G401.6 (cell line): ENCODE data around the gene ASTN2.

Experiments
- FAIRE-seq: peaks from 2 replicates; lab custom pipeline; 2012; peaks lifted over from hg19 to GRCh38; lab: Jason Lieb, UNC

Gene ASTN2

DNA sequence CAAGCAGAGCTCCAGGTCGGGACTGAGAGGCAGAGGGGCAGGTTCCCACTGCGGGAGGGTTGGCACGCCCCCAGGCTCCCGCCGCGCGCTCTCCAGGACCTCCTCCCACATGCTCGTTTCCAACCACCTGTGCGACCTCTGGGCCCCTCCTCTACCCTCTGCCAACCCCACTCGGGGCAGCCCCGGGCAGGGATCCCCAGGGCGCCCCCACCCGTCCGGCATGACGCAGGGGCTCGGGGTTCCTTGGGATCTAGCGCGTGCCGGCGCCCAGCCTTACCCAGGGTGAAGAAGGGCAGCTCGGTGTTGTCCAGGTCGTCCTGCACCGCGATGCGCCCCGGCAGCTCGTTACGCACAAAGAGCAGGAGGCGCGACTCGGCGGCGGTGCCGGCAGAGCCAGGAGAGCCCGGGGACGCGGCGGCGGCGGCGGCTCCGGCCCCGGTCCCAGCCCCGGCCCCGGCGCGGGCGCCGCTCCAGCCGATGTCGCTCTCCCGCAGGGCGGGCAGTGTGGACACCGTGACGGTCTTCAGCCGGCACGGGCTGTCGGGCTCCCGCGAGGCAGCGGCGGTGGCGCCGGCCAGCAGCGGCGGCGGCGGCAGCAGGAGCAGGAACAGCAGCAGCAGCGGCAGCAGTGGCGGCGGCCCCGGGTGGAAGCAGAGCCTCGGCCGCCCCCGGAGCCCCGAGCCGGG lies 494 bp downstream of the ASTN2 start:
- FAIRE-seq: no peak

DNA sequence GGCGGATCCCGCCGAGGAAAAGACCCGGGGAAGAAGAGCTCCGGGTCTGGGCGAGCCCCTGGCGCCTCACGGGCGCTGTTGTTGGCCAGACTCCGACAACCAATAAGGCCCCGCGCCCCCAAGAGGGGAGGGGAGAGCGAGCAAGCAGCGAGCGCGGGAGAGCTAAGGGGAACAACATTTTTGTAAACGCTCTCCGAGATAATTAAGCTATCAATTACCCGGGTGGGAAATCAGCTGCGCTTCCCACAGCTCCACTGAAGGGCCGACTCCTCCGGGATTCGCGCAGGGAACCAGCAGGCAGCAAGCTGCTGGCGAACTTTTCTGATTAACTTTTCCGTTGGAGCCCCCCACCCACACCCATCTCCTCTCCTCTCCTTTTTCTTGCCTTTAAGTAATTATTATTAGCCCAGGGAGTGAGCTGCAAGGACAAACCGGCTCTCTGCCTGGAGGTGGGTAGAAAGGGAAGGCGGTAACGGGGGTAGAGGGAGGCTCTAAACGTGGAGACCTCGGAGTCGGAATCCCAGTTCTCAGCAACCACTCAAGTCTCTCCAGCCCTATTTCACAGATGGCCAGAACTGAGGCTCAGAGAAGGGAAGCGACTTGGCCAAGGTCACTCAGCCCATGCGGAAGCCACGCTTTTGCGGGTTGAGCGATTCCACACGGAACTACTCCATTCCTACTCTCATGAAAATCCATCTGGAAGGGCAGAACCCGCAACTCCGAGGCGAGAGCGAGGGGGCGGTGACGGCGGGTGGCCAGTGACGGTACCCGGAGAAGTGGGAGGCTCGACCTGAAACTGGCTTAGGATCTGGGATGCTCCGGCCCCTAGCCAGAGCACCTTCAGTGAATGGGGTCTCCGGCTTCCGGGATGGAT lies 1.3 kb downstream of the ASTN2 start:
- no peak for FAIRE-seq

DNA sequence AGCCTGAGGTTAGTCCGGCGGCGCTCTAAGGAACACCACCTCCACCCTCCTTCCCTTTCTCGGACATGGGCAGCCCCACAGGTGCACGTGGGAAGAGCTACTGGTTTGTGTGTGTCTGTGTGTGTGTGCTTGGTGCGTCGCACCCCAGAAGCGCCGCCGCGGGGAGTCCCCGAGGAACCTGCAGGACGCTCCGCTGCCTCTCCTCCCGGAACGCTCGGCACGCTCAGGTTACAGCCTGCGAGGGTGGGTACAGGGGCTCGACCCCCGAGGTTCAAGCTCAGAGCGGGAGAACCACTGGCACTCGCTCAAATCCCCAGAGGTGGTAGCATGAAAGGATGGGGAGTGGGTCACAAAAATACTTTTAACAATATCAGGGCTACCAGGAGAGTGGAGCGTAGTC lies 2.0 kb downstream of the ASTN2 start:
- no peak for FAIRE-seq

DNA sequence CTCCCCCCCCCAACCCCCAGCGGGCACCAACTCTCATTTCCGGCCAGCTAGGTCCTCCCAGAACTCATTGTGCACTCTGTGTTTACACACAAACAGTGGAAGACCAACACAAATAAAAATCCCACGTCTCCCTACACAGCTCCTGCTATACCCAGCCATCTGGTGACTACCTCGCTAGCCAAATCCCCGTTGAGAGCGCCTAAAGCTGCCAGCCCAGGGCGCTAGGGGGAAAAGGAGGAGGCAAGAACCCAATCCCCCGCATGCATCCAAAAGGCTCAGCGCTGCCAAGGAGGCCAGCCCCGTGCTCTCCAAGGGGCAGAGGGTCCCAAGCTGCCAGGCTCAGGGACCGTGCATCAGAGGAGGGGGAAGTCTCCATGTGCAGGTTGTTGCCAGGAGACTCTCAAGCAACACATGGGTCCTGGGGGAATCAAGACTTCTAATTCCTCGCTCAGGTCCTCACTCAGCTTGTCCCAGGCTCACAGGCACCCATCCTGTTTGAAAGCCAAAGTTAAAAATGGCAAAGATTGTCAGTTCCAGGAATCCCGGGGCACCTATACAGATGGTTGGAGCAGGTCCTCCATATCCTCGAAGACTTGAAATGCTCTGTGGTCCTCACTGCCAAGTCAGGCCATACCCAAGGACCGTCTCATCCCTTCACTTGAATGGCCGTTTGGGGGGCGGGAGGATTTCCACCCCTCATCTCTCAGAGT lies 2.7 kb downstream of the ASTN2 start:
- FAIRE-seq: no peak

DNA sequence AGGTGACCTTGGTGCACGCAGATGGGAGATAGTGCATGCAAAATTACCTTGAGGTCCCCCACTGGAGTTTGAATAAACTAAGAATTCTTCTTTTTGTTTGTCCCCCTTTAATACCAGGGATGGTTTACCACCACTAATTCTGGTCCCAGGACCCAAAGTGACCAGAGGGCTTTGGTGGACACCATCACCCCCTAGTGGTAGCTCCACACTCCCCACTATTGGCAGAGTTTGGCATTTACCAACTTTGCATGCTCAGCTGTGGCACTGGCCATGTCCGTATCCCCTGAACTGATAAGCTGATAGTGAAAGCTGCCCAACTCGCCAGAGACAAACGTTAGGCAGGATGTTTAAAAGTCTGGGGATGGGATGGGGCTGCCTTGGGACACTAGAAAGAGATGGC lies 3.3 kb downstream of the ASTN2 start:
- FAIRE-seq: no peak

DNA sequence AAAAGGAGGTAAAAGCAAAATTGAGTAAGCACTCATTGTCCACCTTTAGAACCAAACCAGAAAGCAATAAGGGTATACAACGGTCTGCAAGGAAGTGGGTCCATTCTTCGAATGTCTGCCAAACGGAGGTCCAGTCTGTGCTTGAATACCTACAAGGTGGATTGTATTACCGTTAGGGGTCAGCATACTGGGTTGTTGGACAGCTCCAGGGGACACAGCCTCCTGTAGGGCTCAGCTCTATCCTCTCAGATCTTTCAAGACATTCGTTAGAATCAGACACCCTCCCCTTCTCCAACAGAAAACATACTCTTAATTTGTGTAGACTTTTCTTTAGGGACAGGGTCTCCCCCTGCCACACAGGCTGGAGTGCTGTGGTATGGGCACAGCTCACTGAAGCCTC lies 5.5 kb downstream of the ASTN2 start:
- no peak for FAIRE-seq

DNA sequence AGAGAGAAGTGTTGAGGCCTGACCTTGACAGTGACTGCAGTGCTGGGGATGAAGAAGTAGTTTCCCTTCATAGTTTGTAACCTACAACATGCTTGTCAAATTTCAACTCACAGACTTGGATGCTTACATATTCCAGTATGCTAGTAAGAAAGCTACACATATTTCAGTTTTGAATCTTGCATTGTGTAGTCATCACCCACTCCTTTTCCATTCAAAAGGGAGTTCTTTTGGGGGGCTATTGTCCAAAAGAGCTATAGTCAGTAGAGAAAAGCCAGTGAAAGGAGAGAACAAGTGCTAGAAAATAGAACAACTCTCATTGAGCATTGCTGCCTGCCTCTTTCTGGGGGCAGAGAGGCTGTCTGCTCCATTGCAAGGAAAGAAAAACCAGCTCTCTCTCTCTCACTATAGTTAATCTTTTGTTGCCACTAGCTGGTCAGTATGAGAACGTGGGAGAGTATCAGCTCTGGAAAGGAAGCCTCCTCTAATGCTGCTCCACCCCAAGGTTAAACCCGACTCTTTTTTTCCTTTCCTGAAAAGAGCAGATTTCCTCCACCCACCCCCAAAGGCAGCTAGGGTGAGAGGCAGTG lies 7.3 kb downstream of the ASTN2 start:
- FAIRE-seq: no peak

DNA sequence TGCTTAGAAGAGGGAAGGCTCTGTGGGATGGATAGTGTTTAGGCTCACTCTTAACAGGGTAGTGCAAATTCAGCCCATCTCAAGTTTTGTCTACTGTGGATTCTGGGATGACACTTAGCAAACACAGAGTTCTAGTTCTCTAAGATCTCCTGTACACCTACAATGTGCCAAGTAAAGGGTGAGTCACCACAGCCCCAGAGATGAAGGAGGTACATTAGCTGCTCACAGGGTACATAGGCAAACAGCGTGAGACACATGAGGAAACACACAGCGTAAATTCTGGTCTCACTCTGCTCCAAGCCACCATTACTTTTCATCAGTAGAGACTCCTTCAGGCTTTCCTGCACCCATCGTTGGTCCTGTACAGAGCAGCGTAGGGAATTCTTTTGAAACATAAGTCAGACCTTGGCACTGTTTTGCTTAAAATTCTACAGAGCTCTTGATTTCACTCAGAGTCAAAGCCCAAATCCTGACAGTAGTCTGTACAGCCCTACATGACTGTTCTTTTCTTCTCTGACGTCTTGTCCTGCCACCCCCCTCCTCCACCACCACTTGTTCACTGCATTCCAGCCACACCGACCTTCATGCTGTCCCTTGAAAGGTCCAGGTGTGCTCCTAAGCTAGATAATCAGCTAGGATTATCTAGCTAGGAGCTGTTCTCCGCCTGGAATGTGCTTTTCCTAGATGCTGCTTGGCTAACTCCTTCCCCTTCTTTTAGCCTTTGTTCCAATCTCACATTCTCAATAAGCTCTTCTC lies 8.7 kb downstream of the ASTN2 start:
- FAIRE-seq: no peak

DNA sequence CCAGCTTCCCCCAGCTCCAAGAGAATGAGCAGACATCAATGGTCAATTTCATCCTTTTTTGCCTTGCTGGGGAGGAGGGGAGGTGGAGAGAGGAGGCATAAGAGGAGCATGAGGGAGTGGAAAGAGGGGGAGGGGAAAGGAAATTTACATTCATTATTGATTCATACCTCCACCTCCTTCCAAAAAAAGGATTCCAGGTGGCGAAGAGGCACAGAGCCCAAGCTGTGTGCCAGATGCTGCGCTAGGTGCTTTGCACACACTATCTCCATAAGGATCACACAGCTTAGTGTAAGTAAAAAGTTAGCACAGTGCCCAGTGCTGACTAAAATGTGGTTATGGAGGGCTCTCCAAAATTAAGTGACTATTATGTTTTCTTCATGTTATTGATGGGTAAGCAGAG lies 11.0 kb downstream of the ASTN2 start:
- no peak for FAIRE-seq

DNA sequence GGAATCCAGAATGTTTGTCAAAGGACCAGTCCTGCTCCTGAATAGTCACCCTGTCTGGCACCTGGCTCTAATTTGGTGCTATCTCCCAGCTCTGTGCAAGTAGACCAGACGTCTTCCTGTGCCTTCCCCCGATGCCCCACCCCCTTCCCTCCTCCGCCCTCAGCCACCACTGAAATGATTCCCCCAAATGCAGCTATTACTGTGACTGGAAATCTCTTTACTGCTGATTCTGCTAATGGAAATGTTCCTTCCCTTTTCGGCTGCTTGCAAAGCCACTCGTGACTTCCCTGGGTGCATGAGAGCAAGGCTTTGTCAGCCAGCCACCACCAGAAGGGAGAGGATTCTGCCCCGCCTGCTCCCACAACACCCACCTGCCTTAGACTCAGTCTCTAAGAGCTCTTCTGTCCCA lies 11.4 kb downstream of the ASTN2 start:
- FAIRE-seq: no peak

DNA sequence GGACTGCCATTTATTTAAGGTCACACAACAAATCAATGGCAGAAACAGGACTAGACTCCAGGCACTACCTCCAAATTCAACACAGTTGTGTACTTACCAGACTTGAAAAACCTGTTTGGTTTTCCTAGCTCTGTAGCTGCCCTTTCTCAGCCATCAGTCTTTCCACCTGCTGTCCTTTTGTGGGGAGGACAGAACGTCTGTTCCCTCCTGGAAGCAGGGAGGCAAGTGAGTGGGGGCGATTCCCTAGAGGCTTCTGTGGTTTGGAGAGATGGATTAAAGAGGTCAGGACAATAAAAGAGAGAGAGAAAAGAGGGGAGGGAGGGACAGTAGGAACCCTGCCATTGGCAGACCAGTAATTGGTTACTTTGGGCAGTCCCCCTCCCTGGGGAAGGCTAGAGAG lies 14.7 kb downstream of the ASTN2 start:
- no peak for FAIRE-seq

DNA sequence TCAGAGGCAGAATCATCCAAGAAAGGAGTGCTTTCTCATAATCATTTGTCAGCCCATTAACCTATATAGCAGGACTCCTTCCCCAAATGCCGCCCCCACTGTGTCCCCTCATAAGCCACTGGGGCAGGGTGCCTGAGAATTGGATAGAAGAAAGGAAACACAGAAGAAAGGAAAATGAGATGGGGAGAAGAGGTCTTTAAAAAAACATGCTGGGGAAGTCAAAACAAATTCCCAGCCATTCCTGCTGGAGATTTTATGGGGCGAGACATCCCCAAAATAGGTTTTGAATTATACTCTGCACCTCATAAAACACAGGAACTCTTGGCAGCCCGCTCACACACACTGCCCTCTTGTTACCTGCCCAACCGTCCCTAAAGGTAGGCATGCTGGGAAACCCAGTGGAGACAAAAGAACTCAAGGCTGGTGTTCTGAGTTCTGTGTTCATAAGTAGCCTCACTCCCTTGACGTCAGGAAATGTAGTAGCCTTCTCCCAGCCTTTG lies 19.7 kb downstream of the ASTN2 start:
- FAIRE-seq: no peak

DNA sequence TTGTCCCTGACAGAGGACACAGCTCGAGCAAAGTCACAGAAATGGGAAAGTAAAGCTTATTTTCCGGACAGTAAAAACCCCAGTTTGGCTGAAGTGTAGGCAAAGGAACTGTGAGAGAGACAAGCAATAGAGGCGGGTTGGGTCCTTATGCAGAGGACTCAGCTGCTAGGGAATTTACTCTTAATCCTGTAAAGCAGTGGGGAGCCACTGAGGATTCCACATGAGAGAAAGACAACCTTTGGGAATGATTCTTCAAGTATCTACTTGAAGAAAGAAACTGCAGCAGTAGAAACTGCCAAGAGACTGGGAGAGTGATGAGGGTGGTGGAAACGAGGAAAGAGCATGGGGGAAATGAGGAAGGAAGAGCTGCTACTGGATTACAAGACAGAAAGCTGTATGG lies 20.2 kb downstream of the ASTN2 start:
- FAIRE-seq: no peak

DNA sequence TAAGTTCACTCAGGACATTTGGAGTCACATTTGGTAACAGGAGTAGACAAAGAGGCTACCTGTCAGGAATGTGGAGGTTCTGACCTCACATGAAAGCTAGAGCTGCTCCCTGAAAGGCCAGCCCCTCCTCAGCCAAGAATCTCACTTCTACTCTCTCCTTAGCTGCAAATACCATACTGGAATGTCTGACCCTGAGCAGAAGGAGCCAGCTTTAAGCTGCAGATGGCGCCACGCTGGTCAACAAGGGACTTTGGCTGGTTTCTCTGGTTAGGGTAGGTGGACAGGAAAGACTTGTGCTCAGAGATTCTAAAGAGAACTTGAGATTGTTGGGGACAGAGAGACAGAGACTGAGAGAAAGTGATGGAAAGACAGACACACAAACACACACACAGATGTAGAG lies 21.9 kb downstream of the ASTN2 start:
- FAIRE-seq: no peak

DNA sequence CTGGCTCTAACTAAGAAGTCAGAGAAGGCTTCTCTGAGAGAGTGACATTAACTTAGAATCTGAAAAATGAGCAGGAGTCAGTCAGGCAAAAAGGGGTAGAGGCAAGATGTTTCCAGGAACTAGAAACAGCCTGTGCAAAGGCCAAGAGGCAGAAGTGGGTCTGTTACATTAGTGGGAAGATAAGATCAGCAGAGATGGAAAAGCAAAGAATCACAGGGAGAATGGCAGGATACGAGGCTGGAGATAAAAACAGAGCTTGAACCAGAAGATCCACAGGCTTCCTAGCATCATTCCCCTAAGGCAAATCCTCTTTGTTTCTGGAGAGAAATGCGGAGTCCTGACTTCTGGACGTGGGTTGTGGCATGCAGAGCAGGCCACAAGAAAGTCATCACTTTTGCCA lies 27.4 kb downstream of the ASTN2 start:
- no peak for FAIRE-seq

DNA sequence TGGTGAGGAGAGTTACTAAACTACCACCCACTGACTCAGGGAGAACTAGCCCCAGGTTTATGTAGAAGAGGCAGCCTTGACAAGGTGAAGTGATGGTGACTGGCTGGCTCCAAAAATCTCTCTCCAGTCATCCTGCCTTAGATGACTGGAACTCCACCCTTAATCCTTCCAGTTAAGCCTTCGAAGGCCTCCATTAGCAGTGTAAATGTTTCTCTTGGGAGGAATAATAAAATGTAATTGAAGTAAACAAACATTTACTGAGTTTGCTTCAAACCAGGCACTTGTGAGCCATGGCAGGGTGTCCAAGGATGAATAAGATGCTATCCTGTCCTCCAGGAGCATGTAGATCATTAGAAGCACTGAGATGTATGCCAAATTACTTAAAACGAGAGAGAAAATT lies 35.5 kb downstream of the ASTN2 start:
- FAIRE-seq: no peak

DNA sequence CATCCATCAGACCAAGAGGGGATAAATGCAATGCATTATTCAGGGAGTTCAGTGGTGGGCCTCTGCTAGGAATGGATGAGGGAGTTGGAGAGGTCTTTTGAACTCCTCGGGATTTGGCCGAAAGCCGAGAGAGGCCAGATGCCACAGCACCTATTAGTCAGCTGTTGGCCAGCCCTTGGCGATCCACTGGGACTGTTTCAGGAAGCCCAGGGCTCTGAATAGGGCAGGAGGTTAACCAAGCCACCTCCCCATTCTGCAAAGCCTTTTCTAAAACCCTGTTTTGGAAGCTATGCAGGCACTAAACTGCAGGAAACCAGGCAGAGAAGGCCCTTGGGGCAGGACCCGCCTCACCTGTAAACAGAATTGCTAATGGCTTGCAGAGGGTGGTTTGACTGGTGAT lies 37.8 kb downstream of the ASTN2 start:
- FAIRE-seq: no peak

DNA sequence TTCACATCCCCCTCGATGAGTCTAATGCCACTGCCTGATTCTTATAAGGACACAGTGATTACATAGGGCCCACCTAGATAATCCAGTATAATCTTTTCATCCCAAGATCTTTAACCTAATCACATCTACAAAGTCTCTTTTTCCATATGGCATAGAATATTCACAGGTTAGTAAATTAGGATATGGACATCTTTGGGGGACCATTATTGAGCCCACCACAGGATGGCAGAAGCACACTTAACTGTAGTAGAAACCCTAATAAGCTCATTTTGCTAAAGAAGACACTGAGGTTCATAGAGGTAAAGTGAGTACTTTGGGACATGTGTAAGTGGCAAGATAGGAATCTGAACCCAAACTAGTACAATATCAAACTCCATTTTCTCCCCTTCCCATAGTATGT lies 38.9 kb downstream of the ASTN2 start:
- no peak for FAIRE-seq

DNA sequence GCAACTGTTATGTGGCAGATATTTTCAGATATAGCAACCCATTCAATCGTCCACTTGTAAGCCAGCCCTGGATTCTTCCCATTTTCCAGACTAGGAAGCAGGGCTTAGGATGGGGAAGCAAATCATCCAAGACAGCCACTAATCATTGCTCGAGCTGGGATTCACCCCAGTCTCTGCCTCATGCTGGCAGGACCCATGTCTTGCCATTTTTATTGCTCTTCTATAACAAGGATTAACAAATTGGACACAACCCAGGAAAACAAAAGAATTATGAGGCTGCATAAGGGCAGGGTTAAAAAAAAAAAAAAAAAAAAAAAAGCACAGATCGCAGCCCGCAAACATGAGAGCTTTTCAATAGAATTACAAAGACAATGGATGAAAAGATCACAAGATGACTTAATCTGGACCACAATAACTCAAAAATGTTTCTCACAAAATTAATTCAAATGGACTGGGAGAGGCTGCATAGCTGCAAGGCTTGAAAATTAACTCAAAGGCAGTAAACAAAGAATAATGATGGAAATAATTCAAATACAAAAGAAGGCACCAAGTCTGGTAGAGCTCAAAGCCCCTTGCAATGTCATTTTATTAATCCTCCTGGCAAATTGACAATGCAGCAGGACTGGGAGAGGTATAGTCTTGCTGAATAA lies 40.7 kb downstream of the ASTN2 start:
- no peak for FAIRE-seq

DNA sequence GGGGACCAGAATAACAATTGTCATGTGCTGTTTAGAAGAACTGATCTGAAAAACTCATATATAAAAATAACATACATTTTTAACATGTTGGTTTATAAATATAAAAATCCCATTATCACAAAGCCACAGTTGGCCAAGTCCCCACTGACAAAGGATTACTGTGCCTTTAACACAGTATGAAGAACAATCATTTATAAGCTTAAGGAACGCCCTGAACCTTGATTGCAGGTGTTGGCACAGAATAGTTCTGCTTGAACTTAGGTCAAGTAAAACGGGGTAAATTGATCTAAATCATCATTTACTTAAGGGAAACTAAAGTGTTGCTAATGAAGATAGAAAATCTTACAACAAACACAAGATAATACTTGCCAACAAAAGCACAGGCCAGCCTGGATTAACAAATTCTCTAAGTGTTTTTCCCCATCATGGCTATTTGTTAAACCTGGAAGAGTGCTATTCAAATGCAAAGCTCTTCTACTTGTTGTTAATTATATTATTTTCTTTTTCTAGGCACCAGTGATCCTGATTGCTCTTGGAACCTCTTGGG lies 46.1 kb downstream of the ASTN2 start:
- FAIRE-seq: no peak

DNA sequence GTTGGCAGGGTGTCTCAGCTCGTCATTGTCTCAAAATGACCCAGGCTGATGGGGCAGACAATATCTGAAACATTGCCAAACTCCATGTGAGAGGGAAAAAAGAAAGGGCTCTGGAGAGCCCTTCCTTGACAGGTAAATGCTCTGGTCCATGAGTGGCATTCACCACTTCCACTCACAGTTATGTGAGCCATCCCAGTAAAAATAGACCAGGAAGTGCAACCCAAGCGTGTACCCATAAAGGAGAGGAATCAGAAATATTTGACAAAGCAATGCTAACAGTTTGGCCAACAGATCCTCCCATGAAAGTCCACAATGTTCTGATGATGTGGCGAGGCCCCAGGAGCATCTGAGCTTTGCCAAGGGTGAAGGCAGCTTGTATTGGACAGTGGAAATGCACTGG lies 49.4 kb downstream of the ASTN2 start:
- no peak for FAIRE-seq
